Osteoblast (primary cell): ENCODE results near the gene CCDC43. TPM values are rescaled to one million over a fixed set of nuclear protein-coding genes. Genes with fewer than 3 reads are reported as not detected.

ENCODE experiments used
- DNase-seq: peaks from one replicate; pipeline ENCODE4 v3.0.0; 2011; ENCODE audit warnings: low spot score, mixed read lengths; ENCODE audit not compliant: insufficient read length; ENCODE audit errors: missing footprints
- H2AFZ ChIP-seq: 2 replicates; pipeline ENCODE4 v1.6.0; 2011; ENCODE audit warnings: mild to moderate bottlenecking, low read length
- H3K27ac ChIP-seq: 2 replicates; pipeline ENCODE4 v1.5.1; 2011; ENCODE audit warnings: mild to moderate bottlenecking, low read depth, low read length, moderate library complexity
- H3K27me3 ChIP-seq: 2 replicates; pipeline ENCODE4 v1.6.0; 2012; ENCODE audit warnings: mild to moderate bottlenecking, control low read depth, inconsistent platforms, low read length, moderate library complexity; ENCODE audit not compliant: insufficient read depth
- H3K36me3 ChIP-seq: 2 replicates; pipeline ENCODE4 v1.5.1; 2011; ENCODE audit warnings: mild to moderate bottlenecking, low read length, control low read depth, moderate library complexity; ENCODE audit not compliant: insufficient read depth
- H3K4me1 ChIP-seq: 2 replicates; pipeline ENCODE4 v1.5.1; 2011; ENCODE audit warnings: mild to moderate bottlenecking, low read length, control low read depth, moderate library complexity; ENCODE audit not compliant: insufficient read depth
- H3K4me2 ChIP-seq: 2 replicates; pipeline ENCODE4 v1.6.0; 2011; ENCODE audit warnings: mild to moderate bottlenecking, low read length; ENCODE audit not compliant: insufficient read depth
- H3K4me3 ChIP-seq: fragments of 200-600 bp; sonication (generic); 3 replicates; pipeline ENCODE4 v1.5.1; 2012; ENCODE audit warnings: mild to moderate bottlenecking, low read length, inconsistent platforms; ENCODE audit not compliant: insufficient read depth
- H3K79me2 ChIP-seq: 2 replicates; pipeline ENCODE4 v1.6.0; 2012; ENCODE audit warnings: mild to moderate bottlenecking, low read length, control low read depth, inconsistent platforms; ENCODE audit not compliant: insufficient read depth
- H3K9me3 ChIP-seq: 2 replicates; pipeline ENCODE4 v1.5.1; 2011; ENCODE audit warnings: low read depth, low read length, control low read depth
- H4K20me1 ChIP-seq: 2 replicates; pipeline ENCODE4 v1.6.0; 2012; ENCODE audit warnings: mild to moderate bottlenecking, low read length, control low read depth; ENCODE audit not compliant: insufficient read depth
- small RNA-seq: library from RNA; depleted of rRNA; stranded (forward); fragments of <200 nt; gene quantifications from one replicate; pipeline ENCODE3, GENCODE V24; 2012
- total RNA-seq: library from RNA; depleted of rRNA; stranded (reverse); fragments of >200 nt; gene quantifications from 2 replicates; pipeline ENCODE4 v1.2.3, GENCODE V29; 2012
- TF ChIP-seq, protein P1 (sequence below): IDR thresholded peaks from 2 replicates; pipeline ENCODE4 v1.5.1; 2011; ENCODE audit warnings: mild to moderate bottlenecking, low read depth, low read length, moderate library complexity; ENCODE audit errors: extremely low read depth

Gene CCDC43
- total RNA-seq, 1 donor, result 36.6 TPM

DNA sequence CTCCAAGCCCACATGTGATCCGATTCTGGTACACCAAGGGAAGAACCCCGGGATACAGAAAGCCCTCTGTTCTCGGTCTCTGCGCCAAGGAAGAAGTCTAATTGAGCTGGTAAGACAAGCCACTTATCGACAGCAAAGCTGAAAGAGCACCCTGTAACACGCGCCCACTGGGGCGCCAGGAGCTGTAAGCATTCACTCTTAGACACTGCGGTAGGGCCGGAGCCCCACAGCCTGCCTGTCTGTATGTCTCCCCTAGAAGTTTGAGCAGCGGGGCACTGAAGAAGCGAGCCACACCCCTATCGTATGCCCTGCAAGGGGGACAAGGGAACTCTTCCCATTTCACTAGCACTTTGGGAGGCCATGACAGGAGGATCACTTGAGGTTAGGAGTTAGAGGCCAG is 60.3 kb downstream of the CCDC43 start:
- H3K9me3 ChIP-seq, result no peaks in the 10 kb centered on the region
- peak overlapping the region; percentile 87 for H2AFZ ChIP-seq
- no peak overlapping the region for H3K4me3 ChIP-seq
- TF ChIP-seq, protein P1, sequence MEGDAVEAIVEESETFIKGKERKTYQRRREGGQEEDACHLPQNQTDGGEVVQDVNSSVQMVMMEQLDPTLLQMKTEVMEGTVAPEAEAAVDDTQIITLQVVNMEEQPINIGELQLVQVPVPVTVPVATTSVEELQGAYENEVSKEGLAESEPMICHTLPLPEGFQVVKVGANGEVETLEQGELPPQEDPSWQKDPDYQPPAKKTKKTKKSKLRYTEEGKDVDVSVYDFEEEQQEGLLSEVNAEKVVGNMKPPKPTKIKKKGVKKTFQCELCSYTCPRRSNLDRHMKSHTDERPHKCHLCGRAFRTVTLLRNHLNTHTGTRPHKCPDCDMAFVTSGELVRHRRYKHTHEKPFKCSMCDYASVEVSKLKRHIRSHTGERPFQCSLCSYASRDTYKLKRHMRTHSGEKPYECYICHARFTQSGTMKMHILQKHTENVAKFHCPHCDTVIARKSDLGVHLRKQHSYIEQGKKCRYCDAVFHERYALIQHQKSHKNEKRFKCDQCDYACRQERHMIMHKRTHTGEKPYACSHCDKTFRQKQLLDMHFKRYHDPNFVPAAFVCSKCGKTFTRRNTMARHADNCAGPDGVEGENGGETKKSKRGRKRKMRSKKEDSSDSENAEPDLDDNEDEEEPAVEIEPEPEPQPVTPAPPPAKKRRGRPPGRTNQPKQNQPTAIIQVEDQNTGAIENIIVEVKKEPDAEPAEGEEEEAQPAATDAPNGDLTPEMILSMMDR, result no peak
- no peaks in the 10 kb centered on the region for H3K36me3 ChIP-seq
- no peaks in the 10 kb centered on the region for H4K20me1 ChIP-seq
- H3K27me3 ChIP-seq, result no peaks in the 10 kb centered on the region
- H3K4me1 ChIP-seq, result no peaks in the 10 kb centered on the region
- no peak overlapping the region for H3K4me2 ChIP-seq
- DNase-seq, result no peak
- H3K79me2 ChIP-seq, result no peaks in the 10 kb centered on the region
- no peak overlapping the region for H3K27ac ChIP-seq

GRCh38 chr17:44628243-44629188 is 61.1 kb downstream of the CCDC43 start:
- DNase-seq, result no peak
- Histone ChIP-seq H2AFZ (peak overlapping the region; percentile 87), H4K20me1 (no peaks in the 10 kb centered on the region), H3K27ac (no peak overlapping the region), H3K79me2 (no peaks in the 10 kb centered on the region), H3K4me1 (no peaks in the 10 kb centered on the region), H3K36me3 (no peaks in the 10 kb centered on the region), H3K27me3 (no peaks in the 10 kb centered on the region), H3K4me2 (no peak overlapping the region), H3K4me3 (no peak overlapping the region), H3K9me3 (no peaks in the 10 kb centered on the region)
- TF ChIP-seq, protein P1, result no peak

GRCh38 chr17:44627513-44628242 is 61.9 kb downstream of the CCDC43 start:
- H3K79me2 ChIP-seq, result no peaks in the 10 kb centered on the region
- no peaks in the 10 kb centered on the region for H4K20me1 ChIP-seq
- peak overlapping the region; percentile 87 for H2AFZ ChIP-seq
- H3K4me1 ChIP-seq, result no peaks in the 10 kb centered on the region
- H3K9me3 ChIP-seq, result no peaks in the 10 kb centered on the region
- TF ChIP-seq, protein P1, result no peak
- H3K27ac ChIP-seq, result no peak overlapping the region
- H3K27me3 ChIP-seq, result no peaks in the 10 kb centered on the region
- no peaks in the 10 kb centered on the region for H3K36me3 ChIP-seq
- no peak overlapping the region for H3K4me3 ChIP-seq
- no peak overlapping the region for H3K4me2 ChIP-seq
- no peak for DNase-seq

Small RNAs within 50 kb of the gene (small RNA-seq; reads per million reads assigned to genes)
- not detected for gene RN7SL819P
- gene SMCO4P1, result not detected

Other genes starting within 250 kb of the CCDC43 start
- gene GPATCH8, start 186.4 kb downstream of the CCDC43 start, total RNA-seq, result 30.6 and 33.3 TPM in 2 replicates
- 15.9 and 23.9 TPM in 2 replicates for gene FZD2, start 132.3 kb downstream of the CCDC43 start, total RNA-seq
- gene MEIOC, start 33.3 kb downstream of the CCDC43 start, total RNA-seq, result under 0.01 TPM in 1 of 2 replicates, not detected in the other
- gene DBF4B, start 18.9 kb upstream of the CCDC43 start, total RNA-seq, result 2.2 and 2.7 TPM in 2 replicates
- 0.36 and 0.59 TPM in 2 replicates for gene ADAM11, start 69.2 kb upstream of the CCDC43 start, total RNA-seq
- 10.3 and 10.5 TPM in 2 replicates for gene GJC1, start 140.5 kb upstream of the CCDC43 start, total RNA-seq
- gene HIGD1B, start 158.1 kb upstream of the CCDC43 start, total RNA-seq, result not detected in 2 replicates
- gene EFTUD2, start 209.7 kb upstream of the CCDC43 start, total RNA-seq, result 72.7 and 81.0 TPM in 2 replicates
- under 0.01 TPM in 2 replicates for gene GFAP, start 225.7 kb upstream of the CCDC43 start, total RNA-seq